Stimulated activated naive CD8-positive, alpha-beta T cell treated with anti-CD3 and anti-CD28 coated beads, Interleukin-15, Interleukin-2, amounts not matched to agents 100 ng/mL and 50 ng/mL, for 24 hours (primary cell): ENCODE data around the gene HHIPL1.

Experiments used
- H3K27ac Mint-ChIP-seq: one replicate; pipeline ENCODE4 v1.8.0; 2021; ENCODE audit warnings: mild to moderate bottlenecking, mixed read lengths
- H3K27me3 Mint-ChIP-seq: one replicate; pipeline ENCODE4 v1.8.0; 2021; ENCODE audit warnings: mixed read lengths
- H3K36me3 Mint-ChIP-seq: one replicate; pipeline ENCODE4 v1.8.0; 2021; ENCODE audit warnings: low read depth, mixed read lengths
- H3K4me1 Mint-ChIP-seq: one replicate; pipeline ENCODE4 v1.8.0; 2021; ENCODE audit warnings: low read depth, mixed read lengths
- H3K4me3 Mint-ChIP-seq: one replicate; pipeline ENCODE4 v1.8.0; 2021; ENCODE audit warnings: mild to moderate bottlenecking, mixed read lengths
- H3K9me3 Mint-ChIP-seq: one replicate; pipeline ENCODE4 v1.8.0; 2021; ENCODE audit warnings: mixed read lengths

HHIPL1 gene

DNA sequence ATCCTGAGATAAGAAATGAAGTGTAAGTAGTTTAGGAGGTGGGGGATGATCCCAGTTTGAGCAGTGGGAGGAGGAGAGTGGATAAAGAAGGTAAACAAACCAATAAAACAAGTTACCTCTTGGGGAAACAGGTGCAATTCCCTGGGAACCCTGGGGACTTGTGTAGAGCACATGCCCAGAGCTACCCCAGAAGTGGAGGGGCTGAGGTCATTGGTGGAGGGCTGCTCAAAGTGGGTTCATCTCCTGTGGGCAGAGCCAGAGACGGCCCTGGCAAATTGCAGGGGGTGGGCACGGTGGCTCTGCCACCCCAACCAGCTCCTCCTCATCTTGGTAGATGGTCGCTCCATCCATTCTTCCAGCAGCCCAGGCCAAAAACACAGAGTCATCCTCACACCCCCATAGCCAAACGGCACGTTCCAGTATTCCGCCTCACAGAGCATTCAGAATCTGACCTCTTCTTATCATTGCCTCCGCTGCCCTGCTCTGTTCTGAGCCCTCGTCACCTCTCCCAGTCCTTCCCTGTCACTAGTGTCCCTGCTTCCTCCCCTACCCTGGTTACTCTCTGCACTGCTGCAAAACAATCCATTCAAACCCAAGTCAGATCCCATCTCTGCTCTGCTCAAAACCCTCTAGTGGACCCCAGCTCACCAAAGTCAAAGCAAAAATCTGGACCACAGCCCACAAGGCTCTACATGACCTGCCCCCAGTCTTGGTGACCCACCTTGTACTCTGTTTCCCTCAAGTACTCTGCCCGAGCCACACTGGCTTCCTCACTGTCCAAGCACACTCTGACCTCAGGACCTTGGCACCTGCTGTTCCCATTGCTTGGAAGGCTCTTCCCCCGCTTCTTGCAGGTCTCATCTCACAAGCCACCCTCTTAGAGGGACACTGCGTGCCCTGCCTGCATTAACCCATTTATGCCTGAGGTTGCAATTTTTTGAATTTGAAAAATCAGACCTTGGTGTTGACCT is 44.6 kb downstream of the HHIPL1 start:
- peaks cover 7% of the 10 kb centered on the region for H3K4me1 Mint-ChIP-seq
- H3K36me3 Mint-ChIP-seq = no peaks in the 10 kb centered on the region
- no peaks in the 10 kb centered on the region for H3K9me3 Mint-ChIP-seq
- peaks cover 27% of the 10 kb centered on the region for H3K27me3 Mint-ChIP-seq
- H3K4me3 Mint-ChIP-seq = no peak overlapping the region
- no peak overlapping the region for H3K27ac Mint-ChIP-seq

DNA sequence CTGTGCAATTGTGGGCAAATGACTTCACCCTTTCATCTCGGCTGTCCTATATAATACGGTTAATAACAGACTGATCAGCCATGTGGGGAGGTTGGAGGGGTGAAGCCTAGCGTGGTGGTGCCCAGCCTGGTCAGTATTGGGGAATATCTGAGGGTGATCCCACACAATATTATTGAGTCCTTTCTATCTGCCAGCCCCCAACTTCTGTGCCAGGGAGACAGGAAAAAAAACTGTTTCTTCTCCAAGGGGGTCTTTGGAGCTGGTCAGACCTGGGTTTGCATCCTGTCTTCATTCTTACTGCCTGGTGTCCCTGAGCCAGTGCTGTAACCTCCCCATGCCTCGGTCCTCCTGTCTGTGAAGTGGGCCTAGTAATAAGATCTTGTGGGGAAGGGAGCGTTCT is 45.7 kb downstream of the HHIPL1 start:
- no peaks in the 10 kb centered on the region for H3K9me3 Mint-ChIP-seq
- peaks cover 7% of the 10 kb centered on the region for H3K4me1 Mint-ChIP-seq
- H3K27ac Mint-ChIP-seq = no peak overlapping the region
- peaks cover 23% of the 10 kb centered on the region for H3K27me3 Mint-ChIP-seq
- H3K4me3 Mint-ChIP-seq = no peak overlapping the region
- H3K36me3 Mint-ChIP-seq = no peaks in the 10 kb centered on the region

DNA sequence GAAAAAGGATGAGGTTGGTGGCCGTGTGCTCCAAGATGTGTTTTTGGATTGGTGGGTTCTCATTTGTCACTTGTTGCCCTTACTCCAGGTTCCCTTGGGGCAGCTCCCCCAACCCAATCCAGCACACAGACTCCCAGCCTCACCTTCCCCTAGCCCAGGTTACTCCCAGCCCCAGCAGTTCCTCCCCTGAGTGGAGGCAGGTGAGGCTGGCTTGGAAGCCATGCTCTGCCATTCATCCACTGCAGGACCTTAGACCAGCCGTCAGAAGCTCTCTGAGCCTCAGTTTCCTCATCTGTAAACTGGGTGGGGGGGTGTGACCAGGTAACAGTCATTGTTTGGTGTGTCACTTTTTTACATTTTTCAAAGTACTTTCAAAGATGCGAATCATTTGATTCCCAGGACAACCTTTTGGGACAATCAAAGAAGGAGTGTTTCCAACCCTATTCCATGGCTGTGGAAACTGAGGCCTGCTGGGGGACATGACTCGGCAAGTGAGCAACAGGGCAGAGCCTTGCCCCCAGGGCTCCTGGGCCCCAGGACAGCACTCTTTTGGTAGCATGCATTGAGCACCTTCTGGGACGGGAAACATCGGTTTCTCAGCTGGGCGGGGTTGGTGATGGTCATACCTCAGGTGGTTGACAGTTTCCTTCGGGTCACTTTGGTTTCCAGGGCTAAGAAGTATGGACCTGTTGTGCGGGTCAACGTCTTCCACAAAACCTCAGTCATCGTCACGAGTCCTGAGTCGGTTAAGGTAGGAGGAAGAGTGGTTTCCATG is 46.4 kb downstream of the HHIPL1 start:
- peaks cover 7% of the 10 kb centered on the region for H3K4me1 Mint-ChIP-seq
- H3K4me3 Mint-ChIP-seq = no peak overlapping the region
- H3K9me3 Mint-ChIP-seq = no peaks in the 10 kb centered on the region
- H3K27ac Mint-ChIP-seq = no peak overlapping the region
- peaks cover 20% of the 10 kb centered on the region for H3K27me3 Mint-ChIP-seq
- no peaks in the 10 kb centered on the region for H3K36me3 Mint-ChIP-seq

DNA sequence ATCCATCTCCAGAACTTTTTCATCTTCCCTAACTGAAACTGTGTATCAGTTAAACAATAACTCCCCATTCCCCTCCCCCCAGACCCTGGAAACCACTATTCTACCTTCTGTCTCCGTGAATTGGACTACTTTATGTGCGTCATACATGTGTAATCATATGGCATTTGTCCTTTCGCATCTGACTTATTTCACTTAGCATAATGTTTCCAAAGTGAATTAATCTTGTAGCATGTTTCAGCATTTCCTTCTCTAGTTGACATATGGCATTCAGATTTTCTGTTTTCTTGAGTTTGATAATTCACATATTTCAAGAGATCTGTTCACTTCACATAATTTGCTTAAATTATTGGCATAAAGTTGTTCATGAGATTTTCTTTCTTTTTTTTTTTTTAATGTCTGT is 49.0 kb downstream of the HHIPL1 start:
- H3K27ac Mint-ChIP-seq = no peak overlapping the region
- peaks cover under 1% of the 10 kb centered on the region for H3K4me1 Mint-ChIP-seq
- H3K4me3 Mint-ChIP-seq = no peak overlapping the region
- peaks cover 19% of the 10 kb centered on the region for H3K27me3 Mint-ChIP-seq
- no peaks in the 10 kb centered on the region for H3K9me3 Mint-ChIP-seq
- no peaks in the 10 kb centered on the region for H3K36me3 Mint-ChIP-seq

DNA sequence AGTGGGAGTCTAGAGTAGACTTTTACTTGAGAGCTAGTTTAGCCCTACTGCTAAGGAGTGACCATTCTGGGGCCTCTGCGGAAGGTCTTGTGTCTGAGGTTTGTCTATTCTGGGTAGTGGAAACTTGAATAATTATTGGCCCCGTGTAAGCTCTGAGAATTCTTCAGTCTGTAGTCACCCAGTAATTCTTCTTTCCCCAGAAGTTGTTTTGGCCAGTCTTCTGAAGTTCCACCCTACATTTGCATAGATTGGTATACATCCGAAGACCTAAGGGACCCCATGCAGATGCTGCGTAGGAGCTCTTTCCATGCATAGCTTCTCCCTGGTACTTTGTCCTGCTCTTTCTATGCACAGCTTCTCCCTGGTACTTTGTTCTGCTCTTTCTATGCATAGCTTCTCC is 52.0 kb downstream of the HHIPL1 start:
- H3K27ac Mint-ChIP-seq = no peak overlapping the region
- H3K4me3 Mint-ChIP-seq = no peak overlapping the region
- H3K9me3 Mint-ChIP-seq = no peaks in the 10 kb centered on the region
- H3K27me3 Mint-ChIP-seq = peaks cover 7% of the 10 kb centered on the region
- H3K4me1 Mint-ChIP-seq = no peaks in the 10 kb centered on the region
- no peaks in the 10 kb centered on the region for H3K36me3 Mint-ChIP-seq

DNA sequence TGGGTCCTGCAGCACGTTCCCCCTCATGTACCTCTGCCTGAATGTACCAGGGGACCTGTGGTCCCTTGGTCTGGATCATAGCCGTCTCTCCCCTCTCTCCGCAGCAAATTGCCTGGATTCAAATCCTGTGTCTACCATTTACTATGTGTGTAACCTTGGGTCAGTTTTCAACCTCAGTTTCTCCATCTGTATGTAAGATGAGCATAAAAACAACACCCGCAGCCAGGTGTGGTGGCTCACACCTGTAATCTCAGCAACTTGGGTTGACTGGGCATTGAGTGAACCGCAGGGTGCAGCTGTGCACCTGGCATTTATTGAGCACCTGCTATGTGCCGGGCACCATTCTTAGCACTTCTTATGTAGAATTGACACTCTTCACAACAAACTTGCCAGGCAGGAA is 53.3 kb downstream of the HHIPL1 start:
- Mint-ChIP-seq H3K36me3 (peaks cover 4% of the 10 kb centered on the region), H3K27me3 (peaks cover 7% of the 10 kb centered on the region), H3K9me3 (peaks cover 6% of the 10 kb centered on the region), H3K4me3 (no peak overlapping the region), H3K27ac (no peak overlapping the region), H3K4me1 (no peaks in the 10 kb centered on the region)

DNA sequence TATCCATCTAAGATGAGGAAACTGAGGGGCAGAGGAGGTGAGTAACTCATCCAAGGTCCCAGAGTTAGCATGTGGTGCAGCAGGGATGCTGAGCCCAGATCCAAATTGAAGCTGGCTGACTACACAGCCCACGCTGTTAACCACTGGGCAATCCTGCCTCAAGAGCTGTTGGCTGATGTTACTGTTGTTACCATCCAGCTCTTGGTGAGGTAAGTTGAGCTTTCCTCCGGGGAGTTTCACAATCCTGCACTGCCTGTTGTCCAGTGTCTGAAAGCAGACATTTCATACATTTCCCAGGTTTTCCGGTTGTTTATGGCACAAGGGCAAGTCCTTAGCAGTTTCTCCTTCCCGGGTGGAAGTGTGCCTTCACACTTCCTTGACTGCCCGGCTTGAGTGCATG is 53.7 kb downstream of the HHIPL1 start:
- Mint-ChIP-seq H3K4me1 (no peaks in the 10 kb centered on the region), H3K27ac (no peak overlapping the region), H3K36me3 (peaks cover 8% of the 10 kb centered on the region), H3K9me3 (peaks cover 10% of the 10 kb centered on the region), H3K4me3 (no peak overlapping the region), H3K27me3 (peaks cover 7% of the 10 kb centered on the region)

DNA sequence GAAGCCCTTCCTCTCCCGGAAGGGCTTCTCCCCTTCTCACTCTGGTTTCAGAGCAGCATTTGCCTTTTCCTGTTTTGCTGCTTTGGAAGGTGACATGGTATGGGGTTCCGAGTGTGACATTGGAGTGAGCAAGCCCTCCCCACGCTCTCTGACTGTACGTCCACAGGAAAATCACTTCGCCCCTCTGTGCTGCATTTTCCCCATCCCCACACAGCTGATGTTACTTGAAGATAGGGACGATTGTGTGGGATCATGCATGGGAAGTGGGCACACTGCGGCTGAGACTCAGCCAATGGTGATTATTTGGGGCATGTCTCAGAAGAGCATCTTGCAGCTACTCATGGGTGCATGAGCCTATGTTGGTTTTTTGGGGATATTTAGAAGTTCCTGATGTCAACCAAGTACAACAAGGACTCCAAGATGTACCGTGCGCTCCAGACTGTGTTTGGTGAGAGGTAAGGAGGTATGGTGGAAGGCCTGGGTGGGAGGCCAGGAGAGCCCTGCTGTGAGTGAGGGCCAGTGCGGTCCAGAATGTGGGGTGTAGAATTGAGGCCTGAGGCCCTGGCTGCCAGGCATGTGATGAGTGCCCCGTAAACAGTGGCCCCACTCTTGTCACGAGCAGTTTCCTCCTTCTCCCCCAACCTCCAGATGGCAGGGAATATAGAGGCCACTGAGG is 54.3 kb downstream of the HHIPL1 start:
- Mint-ChIP-seq H3K4me3 (no peak overlapping the region), H3K4me1 (no peaks in the 10 kb centered on the region), H3K36me3 (peaks cover 9% of the 10 kb centered on the region), H3K9me3 (peaks cover 12% of the 10 kb centered on the region), H3K27ac (no peak overlapping the region), H3K27me3 (peaks cover 7% of the 10 kb centered on the region)

DNA sequence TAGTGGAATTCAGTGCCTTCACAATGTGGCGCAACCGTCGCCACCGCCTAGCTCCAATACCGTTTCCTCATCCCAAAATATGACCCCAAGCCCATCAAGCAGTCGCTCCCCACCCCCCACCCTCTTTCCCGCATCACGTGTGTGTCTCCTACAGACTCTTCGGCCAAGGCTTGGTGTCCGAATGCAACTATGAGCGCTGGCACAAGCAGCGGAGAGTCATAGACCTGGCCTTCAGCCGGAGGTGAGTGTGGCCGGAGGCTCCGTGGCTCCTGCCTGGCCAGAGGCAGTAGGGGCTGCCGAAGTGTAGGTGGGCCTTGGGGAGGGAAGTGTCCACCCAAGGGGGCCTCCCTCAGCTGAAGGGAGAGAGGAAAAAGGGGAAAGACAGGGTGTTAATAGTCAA is 54.9 kb downstream of the HHIPL1 start:
- no peak overlapping the region for H3K27ac Mint-ChIP-seq
- H3K4me3 Mint-ChIP-seq = no peak overlapping the region
- peaks cover 9% of the 10 kb centered on the region for H3K36me3 Mint-ChIP-seq
- peaks cover 7% of the 10 kb centered on the region for H3K27me3 Mint-ChIP-seq
- peaks cover 17% of the 10 kb centered on the region for H3K9me3 Mint-ChIP-seq
- no peaks in the 10 kb centered on the region for H3K4me1 Mint-ChIP-seq

DNA sequence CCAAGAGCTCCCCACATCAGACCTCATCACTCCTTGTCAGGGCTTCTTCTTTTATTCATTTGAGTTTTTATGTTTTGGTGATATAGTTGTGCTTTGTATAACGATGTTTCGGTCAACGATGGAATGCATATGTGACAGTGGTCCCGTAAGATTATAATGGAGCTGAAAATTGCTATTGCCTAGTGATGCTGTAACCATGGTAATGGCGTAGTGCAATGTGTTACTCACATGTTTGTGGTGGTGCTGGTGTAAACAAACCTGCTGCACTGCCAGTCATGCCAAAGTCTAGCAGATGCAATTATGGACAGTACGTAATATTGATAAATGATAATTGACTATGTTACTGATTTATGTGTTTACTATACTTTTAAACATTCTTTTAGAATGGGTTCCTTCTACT is 55.5 kb downstream of the HHIPL1 start:
- peaks cover 9% of the 10 kb centered on the region for H3K36me3 Mint-ChIP-seq
- no peak overlapping the region for H3K27ac Mint-ChIP-seq
- H3K9me3 Mint-ChIP-seq = peaks cover 17% of the 10 kb centered on the region

DNA sequence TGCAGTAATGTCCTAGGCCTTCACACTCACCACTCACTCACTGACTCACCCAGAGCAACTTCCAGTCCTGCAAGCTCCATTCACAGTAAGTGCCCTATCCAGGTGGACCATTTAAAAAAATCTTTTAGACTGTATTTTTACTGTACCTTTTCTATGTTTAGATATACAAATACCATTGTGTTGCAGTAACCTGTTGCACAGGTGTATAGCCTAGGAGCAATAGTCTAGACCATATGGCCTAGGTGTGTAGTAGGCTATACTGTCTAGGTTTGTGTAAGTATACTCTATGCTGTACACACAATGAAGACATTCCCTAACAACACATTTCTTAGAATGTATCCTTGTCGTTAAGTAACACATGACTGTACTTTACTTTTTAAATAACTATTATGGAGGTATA is 56.3 kb downstream of the HHIPL1 start:
- peaks cover 17% of the 10 kb centered on the region for H3K9me3 Mint-ChIP-seq
- no peak overlapping the region for H3K27ac Mint-ChIP-seq
- H3K36me3 Mint-ChIP-seq = peaks cover 9% of the 10 kb centered on the region
- no peak overlapping the region for H3K4me3 Mint-ChIP-seq
- peaks cover 7% of the 10 kb centered on the region for H3K27me3 Mint-ChIP-seq
- H3K4me1 Mint-ChIP-seq = no peaks in the 10 kb centered on the region

More for the DNA sequence above, 55.5 kb downstream of the HHIPL1 start:
- Mint-ChIP-seq H3K4me3 (no peak overlapping the region), H3K4me1 (no peaks in the 10 kb centered on the region), H3K27me3 (peaks cover 7% of the 10 kb centered on the region)

DNA sequence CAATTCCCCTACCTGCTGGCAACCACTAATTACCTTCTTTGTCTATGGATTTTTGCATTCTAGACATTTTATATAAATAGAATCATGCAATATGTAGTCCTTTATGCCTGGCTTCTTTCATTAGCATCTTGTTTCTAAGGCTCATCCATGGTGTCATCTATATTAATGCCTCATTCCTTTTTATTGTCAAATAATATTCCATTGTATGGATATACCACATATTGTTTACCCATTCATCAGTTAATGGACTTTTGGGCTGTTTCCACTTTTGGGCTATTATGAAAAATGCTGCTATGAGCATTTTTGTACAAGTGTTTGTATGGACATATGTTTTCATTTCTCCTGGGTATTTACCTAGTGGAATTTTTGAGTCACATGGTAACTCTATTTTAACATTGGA is 57.2 kb downstream of the HHIPL1 start:
- H3K27me3 Mint-ChIP-seq = peaks cover 7% of the 10 kb centered on the region
- no peak overlapping the region for H3K27ac Mint-ChIP-seq
- no peak overlapping the region for H3K4me3 Mint-ChIP-seq
- H3K36me3 Mint-ChIP-seq = peaks cover 9% of the 10 kb centered on the region
- peaks cover 17% of the 10 kb centered on the region for H3K9me3 Mint-ChIP-seq
- no peaks in the 10 kb centered on the region for H3K4me1 Mint-ChIP-seq

DNA sequence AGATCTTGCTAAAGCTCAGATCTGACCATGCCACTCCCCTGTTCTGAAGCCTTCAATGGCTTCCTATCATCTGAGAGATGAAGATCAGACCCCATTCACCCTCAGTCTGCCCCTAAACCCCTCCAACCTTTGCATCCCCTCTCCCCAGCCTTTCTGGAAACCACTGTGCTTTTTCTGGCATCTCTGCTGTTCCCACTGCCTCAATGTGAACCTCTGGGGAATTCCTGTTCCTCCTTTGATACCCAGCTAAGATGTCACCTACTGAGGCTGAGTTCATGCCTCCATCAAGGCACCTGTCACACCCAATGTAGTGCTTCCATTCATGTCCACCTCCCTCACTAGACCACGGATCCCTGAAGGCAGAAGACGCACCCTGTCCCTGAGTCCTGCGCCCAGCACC is 58.5 kb downstream of the HHIPL1 start:
- H3K4me1 Mint-ChIP-seq = no peaks in the 10 kb centered on the region
- no peak overlapping the region for H3K27ac Mint-ChIP-seq
- peaks cover 17% of the 10 kb centered on the region for H3K9me3 Mint-ChIP-seq
- no peaks in the 10 kb centered on the region for H3K27me3 Mint-ChIP-seq
- H3K4me3 Mint-ChIP-seq = no peak overlapping the region
- H3K36me3 Mint-ChIP-seq = peaks cover 9% of the 10 kb centered on the region

DNA sequence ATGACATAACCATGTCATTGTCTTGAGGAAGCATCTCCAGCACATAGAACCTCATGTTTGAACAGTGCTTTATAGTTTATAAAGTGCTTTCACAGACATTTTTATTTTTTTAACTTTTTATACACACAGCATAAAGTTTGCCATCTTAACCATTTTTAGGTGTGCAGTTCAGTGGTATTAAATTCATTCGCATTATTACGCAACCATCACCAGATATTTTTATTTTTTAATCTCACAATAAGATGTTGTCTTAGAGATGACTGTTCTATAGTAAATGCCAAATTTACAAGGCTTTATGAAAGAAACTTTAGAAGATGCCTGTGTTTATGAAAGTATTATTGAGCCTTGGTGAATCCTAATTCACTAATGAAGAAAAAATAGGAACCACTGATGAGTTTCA is 59.1 kb downstream of the HHIPL1 start:
- H3K4me3 Mint-ChIP-seq = no peak overlapping the region
- H3K27me3 Mint-ChIP-seq = no peaks in the 10 kb centered on the region
- H3K27ac Mint-ChIP-seq = no peak overlapping the region
- H3K36me3 Mint-ChIP-seq = peaks cover 9% of the 10 kb centered on the region
- no peaks in the 10 kb centered on the region for H3K4me1 Mint-ChIP-seq
- H3K9me3 Mint-ChIP-seq = peaks cover 17% of the 10 kb centered on the region
